ENCODE measurements around the gene LMAN2L.

Gene LMAN2L

GRCh38 chr2:96760036-96760985 is 20.4 kb upstream of the LMAN2L start, which contains the start of gene CNNM4:
CNNM4 (plus strand) TSS chr2:96760902; CDS start chr2:96761000, 98 bp downstream.
- peak; percentile 85 for DNase-seq

GRCh38 chr2:96759548-96759947 is 19.7 kb upstream of the LMAN2L start:
- DNase-seq, result no peak

GRCh38 chr2:96758987-96759386 is 19.1 kb upstream of the LMAN2L start:
- DNase-seq, result no peak

- DNase-seq, result no peak
These were observed 17.6 kb upstream of the LMAN2L start for GRCh38 chr2:96757477-96757860.

- DNase-seq, result no peak
These were observed 17.1 kb upstream of the LMAN2L start for GRCh38 chr2:96756788-96757476.

- DNase-seq, result no peak
These were observed 14.5 kb upstream of the LMAN2L start for GRCh38 chr2:96754317-96754716.

- no peak for DNase-seq
These were observed 13.9 kb upstream of the LMAN2L start for GRCh38 chr2:96753661-96754282.

- no peak for DNase-seq
These were observed 11.9 kb upstream of the LMAN2L start for GRCh38 chr2:96751800-96752199.

GRCh38 chr2:96747061-96747617 is 7.3 kb upstream of the LMAN2L start:
- no peak for DNase-seq

- DNase-seq, result no peak
These were observed 710 bp downstream of the LMAN2L start for GRCh38 chr2:96739076-96739632.

GRCh38 chr2:96737831-96738230 is 2.0 kb downstream of the LMAN2L start:
- DNase-seq, result no peak

GRCh38 chr2:96737251-96737650 is 2.6 kb downstream of the LMAN2L start:
- no peak for DNase-seq

- DNase-seq, result peak; percentile 54
These were observed 4.8 kb downstream of the LMAN2L start for GRCh38 chr2:96734880-96735583.

- no peak for DNase-seq
These were observed 5.9 kb downstream of the LMAN2L start for GRCh38 chr2:96733931-96734330.

GRCh38 chr2:96730212-96730611 is 9.7 kb downstream of the LMAN2L start:
- DNase-seq, result no peak

- no peak for DNase-seq
These were observed 10.1 kb downstream of the LMAN2L start for GRCh38 chr2:96729748-96730147.

GRCh38 chr2:96727431-96727830 is 12.4 kb downstream of the LMAN2L start:
- DNase-seq, result peak; percentile 58

GRCh38 chr2:96726131-96726530 is 13.7 kb downstream of the LMAN2L start:
- no peak for DNase-seq

- DNase-seq, result no peak
These were observed 23.5 kb downstream of the LMAN2L start for GRCh38 chr2:96716388-96716787.

- DNase-seq, result no peak
These were observed 24.2 kb downstream of the LMAN2L start for GRCh38 chr2:96715658-96716057.

GRCh38 chr2:96710985-96711384 is 28.9 kb downstream of the LMAN2L start:
- DNase-seq, result no peak

Measured in MV-4-11 (cell line).